Neuron (in vitro differentiated cells): ENCODE data around the gene NFKBIE.

Experiments used
- H2AFZ ChIP-seq: one replicate; pipeline ENCODE4 v1.6.1; 2013; ENCODE audit warnings: low read depth, mild to moderate bottlenecking, inconsistent platforms, low read length, moderate library complexity
- H3K27me3 ChIP-seq: one replicate; pipeline ENCODE4 v1.6.1; 2013; ENCODE audit warnings: low read length; ENCODE audit not compliant: insufficient read depth
- H3K36me3 ChIP-seq: one replicate; pipeline ENCODE4 v1.6.1; 2013; ENCODE audit warnings: low read length; ENCODE audit not compliant: insufficient read depth
- H3K4me1 ChIP-seq: one replicate; pipeline ENCODE4 v1.6.1; 2013; ENCODE audit warnings: low read length; ENCODE audit not compliant: insufficient read depth
- H3K4me3 ChIP-seq: 2 replicates; pipeline ENCODE4 v1.5.1; 2013; ENCODE audit warnings: mild to moderate bottlenecking, low read length, moderate library complexity
- H3K9me3 ChIP-seq: one replicate; pipeline ENCODE4 v1.6.1; 2013; ENCODE audit warnings: low read length

Gene NFKBIE

GRCh38 chr6:44264154-44265006, 971 bp downstream of the NFKBIE start:
- peak overlapping the region; percentile 66 for H2AFZ ChIP-seq
- peaks cover 52% of the 10 kb centered on the region for H3K4me1 ChIP-seq
- H3K36me3 ChIP-seq = peaks cover 10% of the 10 kb centered on the region
- H3K27me3 ChIP-seq = no peaks in the 10 kb centered on the region
- H3K9me3 ChIP-seq = no peaks in the 10 kb centered on the region
- peak overlapping the region; percentile 78 for H3K4me3 ChIP-seq

- peaks cover 16% of the 10 kb centered on the region for H3K36me3 ChIP-seq
- no peak overlapping the region for H2AFZ ChIP-seq
- H3K4me1 ChIP-seq = peaks cover 43% of the 10 kb centered on the region
- H3K4me3 ChIP-seq = peak overlapping the region; percentile 78
- H3K9me3 ChIP-seq = no peaks in the 10 kb centered on the region
- no peaks in the 10 kb centered on the region for H3K27me3 ChIP-seq
Observed at GRCh38 chr6:44263354-44264100, 1.8 kb downstream of the NFKBIE start.

- H3K4me1 ChIP-seq = peaks cover 40% of the 10 kb centered on the region
- no peak overlapping the region for H2AFZ ChIP-seq
- no peaks in the 10 kb centered on the region for H3K27me3 ChIP-seq
- H3K4me3 ChIP-seq = no peak overlapping the region
- peaks cover 18% of the 10 kb centered on the region for H3K36me3 ChIP-seq
- H3K9me3 ChIP-seq = no peaks in the 10 kb centered on the region
Observed at GRCh38 chr6:44262467-44263353, 2.6 kb downstream of the NFKBIE start.

GRCh38 chr6:44261581-44261980, 3.8 kb downstream of the NFKBIE start:
- no peaks in the 10 kb centered on the region for H3K27me3 ChIP-seq
- H3K4me3 ChIP-seq = no peak overlapping the region
- H3K4me1 ChIP-seq = peaks cover 33% of the 10 kb centered on the region
- no peak overlapping the region for H2AFZ ChIP-seq
- H3K36me3 ChIP-seq = peaks cover 18% of the 10 kb centered on the region
- H3K9me3 ChIP-seq = no peaks in the 10 kb centered on the region

GRCh38 chr6:44260451-44261297, 4.7 kb downstream of the NFKBIE start:
- H3K27me3 ChIP-seq = no peaks in the 10 kb centered on the region
- H3K36me3 ChIP-seq = peaks cover 22% of the 10 kb centered on the region
- peaks cover 42% of the 10 kb centered on the region for H3K4me1 ChIP-seq
- H3K9me3 ChIP-seq = no peaks in the 10 kb centered on the region
- no peak overlapping the region for H3K4me3 ChIP-seq
- no peak overlapping the region for H2AFZ ChIP-seq

- Histone ChIP-seq H3K27me3 (no peaks in the 10 kb centered on the region), H3K36me3 (peaks cover 28% of the 10 kb centered on the region), H3K4me3 (no peak overlapping the region), H3K9me3 (no peaks in the 10 kb centered on the region), H3K4me1 (peaks cover 46% of the 10 kb centered on the region), H2AFZ (no peak overlapping the region)
Observed at GRCh38 chr6:44260011-44260410, 5.3 kb downstream of the NFKBIE start.

- Histone ChIP-seq H3K27me3 (no peaks in the 10 kb centered on the region), H2AFZ (no peak overlapping the region), H3K36me3 (peaks cover 39% of the 10 kb centered on the region), H3K4me3 (no peak overlapping the region), H3K4me1 (peaks cover 41% of the 10 kb centered on the region), H3K9me3 (no peaks in the 10 kb centered on the region)
Observed at GRCh38 chr6:44258921-44259320, 6.4 kb downstream of the NFKBIE start.

GRCh38 chr6:44258325-44258863, 7.0 kb downstream of the NFKBIE start:
- Histone ChIP-seq H3K4me1 (peaks cover 36% of the 10 kb centered on the region), H3K9me3 (no peaks in the 10 kb centered on the region), H3K36me3 (peaks cover 44% of the 10 kb centered on the region), H2AFZ (no peak overlapping the region), H3K4me3 (no peak overlapping the region), H3K27me3 (no peaks in the 10 kb centered on the region)

- peak overlapping the region; percentile 96 for H3K4me3 ChIP-seq
- no peak overlapping the region for H2AFZ ChIP-seq
- H3K27me3 ChIP-seq = no peaks in the 10 kb centered on the region
- no peaks in the 10 kb centered on the region for H3K9me3 ChIP-seq
- peaks cover 30% of the 10 kb centered on the region for H3K4me1 ChIP-seq
- H3K36me3 ChIP-seq = peaks cover 49% of the 10 kb centered on the region
Observed at GRCh38 chr6:44257753-44258324, 7.5 kb downstream of the NFKBIE start.

- H2AFZ ChIP-seq = peak within 1 kb of the TSS; percentile 55
- H3K4me3 ChIP-seq = peak within 1 kb of the TSS; percentile 96
- H3K9me3 ChIP-seq = no peaks in the 10 kb centered on the region
- H3K36me3 ChIP-seq = peaks cover 55% of the 10 kb centered on the region
- peaks cover 26% of the 10 kb centered on the region for H3K4me1 ChIP-seq
- no peaks in the 10 kb centered on the region for H3K27me3 ChIP-seq
Observed at GRCh38 chr6:44257025-44257752, 8.2 kb downstream of the NFKBIE start, which contains the start of gene SLC35B2. Gene SLC35B2 (minus strand): TSS chr6:44257528. CDS start chr6:44257410, 118 bp downstream.

- Histone ChIP-seq H3K4me3 (peak overlapping the region; percentile 96), H3K27me3 (no peaks in the 10 kb centered on the region), H2AFZ (peak overlapping the region; percentile 55), H3K9me3 (no peaks in the 10 kb centered on the region), H3K4me1 (peaks cover 24% of the 10 kb centered on the region), H3K36me3 (peaks cover 60% of the 10 kb centered on the region)
Observed at GRCh38 chr6:44256775-44257024, 8.7 kb downstream of the NFKBIE start.
